Endothelial cell of umbilical vein (primary cell): Measurements from ENCODE around the gene NANOS1. TPM values are rescaled to one million over a fixed set of nuclear protein-coding genes. Genes with fewer than 3 reads are reported as not detected.

Experiments
- BruUV-seq: library from RNA; stranded (reverse); fragments of 400-500 nt; replicated peaks from 2 replicates; lab custom pipeline; 2021; lab: Mats Ljungman, UMichigan
- CTCF ChIA-PET: fragments of 300-600, 350-600 bp; sonication (Branson Sonifier 250); formaldehyde crosslinking; loops from one replicate; lab custom pipeline; 2021; ENCODE audit warnings: antibody characterized with exemption, inconsistent platforms; lab: Charles Lee
- POLR2A ChIA-PET: fragments of 300-600, 350-600 bp; sonication (Branson Sonifier 250); formaldehyde crosslinking; loops from one replicate; lab custom pipeline; 2021; ENCODE audit warnings: antibody characterized with exemption, inconsistent platforms; lab: Charles Lee
- DNase-seq: peaks from one replicate; pipeline ENCODE4 v3.0.0-alpha.2; 2011; ENCODE audit warnings: low read depth, low spot score
- FAIRE-seq: peaks from 2 replicates; lab custom pipeline; 2011; peaks lifted over from hg19 to GRCh38; lab: Jason Lieb, UNC
- H2AFZ ChIP-seq: 2 replicates; pipeline ENCODE4 v1.6.0; 2012; ENCODE audit warnings: low read depth, low read length, control low read depth, inconsistent platforms
- H3K27ac ChIP-seq: 2 replicates; pipeline ENCODE4 v1.5.1; 2011; ENCODE audit warnings: low read depth, mild to moderate bottlenecking, control low read depth, low read length, moderate library complexity; ENCODE audit not compliant: insufficient read depth
- H3K27me3 ChIP-seq, 2 experiments: 2 replicates each; pipeline versions ENCODE4 v1.6.0 to v1.6.1; 2011; ENCODE audit warnings: low read length in 2 of 2, mixed read lengths in 1 of 2; ENCODE audit not compliant: control insufficient read depth in 2 of 2, insufficient read depth in 2 of 2
- H3K36me3 ChIP-seq, 2 experiments: 2 replicates in 1 of 2; 3 replicates in 1 of 2; pipeline ENCODE4 v1.5.1; 2011; ENCODE audit warnings: low read length in 2 of 2, mild to moderate bottlenecking in 1 of 2, moderate library complexity in 1 of 2; ENCODE audit not compliant: control insufficient read depth in 2 of 2, insufficient read depth in 2 of 2; ENCODE audit errors: extremely low read depth in 1 of 2
- H3K4me1 ChIP-seq: 3 replicates; pipeline ENCODE4 v1.5.1; 2011; ENCODE audit warnings: mild to moderate bottlenecking, low read length; ENCODE audit not compliant: control insufficient read depth, insufficient read depth; ENCODE audit errors: extremely low read depth
- H3K4me2 ChIP-seq: 2 replicates; pipeline ENCODE4 v1.6.1; 2011; ENCODE audit warnings: low read length, control low read depth, mixed read lengths; ENCODE audit not compliant: insufficient read depth
- H3K4me3 ChIP-seq, 3 experiments: fragments of 200-600 bp in 1 of 3; sonication (generic), shearing (Covaris generic) in 1 of 3; replicated peaks in 1 of 3; 2 replicates each; pipeline ENCODE4 v1.5.1; 2011 to 2016; ENCODE audit warnings: control low read depth in 3 of 3, low read length in 3 of 3, mild to moderate bottlenecking in 2 of 3, inconsistent platforms in 1 of 3, low read depth in 1 of 3, moderate library complexity in 1 of 3; ENCODE audit not compliant: insufficient read depth in 1 of 3
- H3K79me2 ChIP-seq: 2 replicates; pipeline ENCODE4 v1.6.0; 2012; ENCODE audit warnings: low read length, inconsistent platforms; ENCODE audit not compliant: control insufficient read depth, insufficient read depth
- H3K9ac ChIP-seq: replicated peaks from 2 replicates; pipeline ENCODE3; 2011; ENCODE audit warnings: low read length, control low read depth; ENCODE audit not compliant: insufficient read depth; ENCODE audit errors: extremely low read depth
- H3K9me1 ChIP-seq: replicated peaks from 3 replicates; pipeline ENCODE4 v1.6.0; 2011; ENCODE audit warnings: mild to moderate bottlenecking, low read length; ENCODE audit not compliant: control insufficient read depth, insufficient read depth; ENCODE audit errors: extremely low read depth
- H3K9me3 ChIP-seq: replicated peaks from 2 replicates; pipeline ENCODE4 v1.5.1; 2012; ENCODE audit warnings: low read length, inconsistent platforms; ENCODE audit not compliant: control insufficient read depth, insufficient read depth
- H4K20me1 ChIP-seq: replicated peaks from 2 replicates; pipeline ENCODE3; 2011; ENCODE audit warnings: mild to moderate bottlenecking, low read length; ENCODE audit not compliant: control insufficient read depth, insufficient read depth; ENCODE audit errors: extremely low read depth
- CTCF ChIP-seq, 2 donors: IDR thresholded peaks; 1 replicate in 1 of 2; 2 replicates in 1 of 2; pipeline ENCODE4 v1.5.1; 2011; ENCODE audit warnings: low read length in 2 of 2, mild to moderate bottlenecking in 2 of 2, moderate library complexity in 2 of 2, control low read depth in 1 of 2, inconsistent platforms in 1 of 2, low read depth in 1 of 2; ENCODE audit not compliant: insufficient read depth in 1 of 2; ENCODE audit errors: extremely low read depth in 1 of 2
- EZH2 ChIP-seq: IDR thresholded peaks from 2 replicates; pipeline ENCODE4 v1.6.1; 2012; ENCODE audit warnings: borderline replicate concordance, low read depth, mild to moderate bottlenecking, moderate library complexity, low read length, inconsistent platforms; ENCODE audit not compliant: severe bottlenecking
- FOS ChIP-seq: IDR thresholded peaks from 2 replicates; pipeline ENCODE4 v1.6.1; 2011; ENCODE audit warnings: mild to moderate bottlenecking, low read length, moderate library complexity, borderline replicate concordance; ENCODE audit not compliant: insufficient read depth
- GATA2 ChIP-seq: IDR thresholded peaks from 2 replicates; pipeline ENCODE4 v1.7.0; 2011; ENCODE audit warnings: low read depth, mild to moderate bottlenecking, moderate library complexity, mixed read lengths, low read length; ENCODE audit not compliant: insufficient read length, insufficient read depth
- JUN ChIP-seq: IDR thresholded peaks from 2 replicates; pipeline ENCODE4 v1.6.1; 2011; ENCODE audit warnings: borderline replicate concordance, low read depth; ENCODE audit not compliant: insufficient read length, insufficient read depth
- MAX ChIP-seq: IDR thresholded peaks from 2 replicates; pipeline ENCODE4 v1.6.1; 2011; ENCODE audit not compliant: insufficient read depth, insufficient read length
- MYC ChIP-seq: IDR thresholded peaks from one replicate; pipeline ENCODE4 v1.6.1; 2011; ENCODE audit warnings: mild to moderate bottlenecking, low read depth, low read length
- POLR2A ChIP-seq: IDR thresholded peaks from 2 replicates; pipeline ENCODE4 v1.6.1; 2012; ENCODE audit warnings: low read depth, mild to moderate bottlenecking, control low read depth, low read length
- POLR2AphosphoS5 ChIP-seq: IDR thresholded peaks from 2 replicates; pipeline ENCODE4 v1.6.1; 2012; ENCODE audit warnings: low read depth, mild to moderate bottlenecking, control low read depth, low read length, moderate library complexity; ENCODE audit not compliant: insufficient read depth
- dilution Hi-C: fragments of 300-500 bp; cut with MboI; formaldehyde crosslinking; loops from one replicate; pipeline ENCODE4 v1.15.0; 2019; ENCODE audit warnings: low sequenced_read_pairs; ENCODE audit not compliant: extremely low pct_ligation_motif_present
- intact Hi-C: fragments of 100-400 bp; cut with micrococcal nuclease; formaldehyde crosslinking; loops from one replicate; pipeline ENCODE4 v1.10.0; 2022
- polyA plus RNA-seq, 4 experiments: library from polyadenylated mRNA; depleted of rRNA in 3 of 4; stranded (reverse) in 3 of 4; unstranded in 1 of 4; fragments of >200 nt; gene quantifications; 2 replicates each; pipeline versions ENCODE4 v1.2.1 to v1.2.3, GENCODE V29; 2011 to 2012; ENCODE audit warnings: missing spikeins in 1 of 4
- total RNA-seq: library from RNA; stranded (reverse); gene quantifications from 2 replicates; pipeline ENCODE4 v1.2.3, GENCODE V29; 2021

NANOS1 gene
- total and polyA plus RNA-seq, 2 donors (not counting 3 experiments of a cell fraction or from before 2014, with no cell fraction given), result 0.29 to 0.40 TPM

- no peak overlapping the region for H3K27ac ChIP-seq
- peaks cover 7% of the 10 kb centered on the region for H4K20me1 ChIP-seq
- H3K4me2 ChIP-seq, result no peak overlapping the region
- H3K36me3 ChIP-seq, result peaks cover 46% of the 10 kb centered on the region in 2 experiments
- H3K4me3 ChIP-seq, result no peak overlapping the region
- no peaks in the 10 kb centered on the region for H3K9me3 ChIP-seq
- H3K4me1 ChIP-seq, result no peaks in the 10 kb centered on the region
- no peaks in the 10 kb centered on the region for H3K9me1 ChIP-seq
- intact Hi-C loops, result no loop called here
- CTCF ChIA-PET, result no interaction called here
- FAIRE-seq (no peak), DNase-seq (no peak)
- TF ChIP-seq POLR2AphosphoS5 (no peak), POLR2A (no peak), JUN (no peak), MAX (no peak), CTCF (IDR thresholded peaks at IDR 0.05; ENCODE audit: extremely low read depth in 1 of 2, insufficient read depth in 1 of 2, low read depth in 1 of 2, low read length in 2 of 2) (no peak), MYC (no peak), EZH2 (no peak), GATA2 (no peak), FOS (no peak)
- H3K27me3 ChIP-seq, result no peaks in the 10 kb centered on the region
- POLR2A ChIA-PET, result no interaction called here
- no peak overlapping the region for H2AFZ ChIP-seq
- dilution Hi-C loops, result no loop called here
- peaks cover 81% of the 10 kb centered on the region for H3K79me2 ChIP-seq
- no TSS peak for BruUV-seq
- no peak overlapping the region for H3K9ac ChIP-seq
These were observed 20.3 kb downstream of the NANOS1 start for GRCh38 chr10:119049777-119050176.
